Activated naive CD8-positive, alpha-beta T cell treated with anti-CD3 and anti-CD28 coated beads for 36 hours (primary cell): ENCODE data around the gene CENPM. TPM values are rescaled to one million over a fixed set of nuclear protein-coding genes. Genes with fewer than 3 reads are reported as not detected.

ENCODE experiments used
- DNase-seq: peaks from one replicate; pipeline ENCODE4 v3.0.0; 2021
- H3K27ac Mint-ChIP-seq: one replicate; pipeline ENCODE4 v1.8.0; 2022; ENCODE audit warnings: mild to moderate bottlenecking, moderate library complexity, mixed read lengths
- H3K27me3 Mint-ChIP-seq: one replicate; pipeline ENCODE4 v1.8.0; 2022; ENCODE audit warnings: mild to moderate bottlenecking, mixed read lengths
- H3K36me3 Mint-ChIP-seq: one replicate; pipeline ENCODE4 v1.8.0; 2021; ENCODE audit warnings: mild to moderate bottlenecking, mixed read lengths
- H3K4me1 Mint-ChIP-seq: one replicate; pipeline ENCODE4 v1.8.0; 2021; ENCODE audit warnings: mixed read lengths
- H3K4me3 Mint-ChIP-seq: one replicate; pipeline ENCODE4 v1.8.0; 2022; ENCODE audit warnings: mild to moderate bottlenecking, moderate library complexity, mixed read lengths
- H3K9me3 Mint-ChIP-seq: one replicate; pipeline ENCODE4 v1.8.0; 2022; ENCODE audit warnings: mixed read lengths
- total RNA-seq, 2 experiments: library from RNA; stranded (reverse); gene quantifications; one replicate each; pipeline ENCODE4 v1.2.3, GENCODE V29; 2021

CENPM gene, protein sequence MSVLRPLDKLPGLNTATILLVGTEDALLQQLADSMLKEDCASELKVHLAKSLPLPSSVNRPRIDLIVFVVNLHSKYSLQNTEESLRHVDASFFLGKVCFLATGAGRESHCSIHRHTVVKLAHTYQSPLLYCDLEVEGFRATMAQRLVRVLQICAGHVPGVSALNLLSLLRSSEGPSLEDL
- 10 to 100 TPM; 70.5 to 76.5 TPM for total RNA-seq

DNA sequence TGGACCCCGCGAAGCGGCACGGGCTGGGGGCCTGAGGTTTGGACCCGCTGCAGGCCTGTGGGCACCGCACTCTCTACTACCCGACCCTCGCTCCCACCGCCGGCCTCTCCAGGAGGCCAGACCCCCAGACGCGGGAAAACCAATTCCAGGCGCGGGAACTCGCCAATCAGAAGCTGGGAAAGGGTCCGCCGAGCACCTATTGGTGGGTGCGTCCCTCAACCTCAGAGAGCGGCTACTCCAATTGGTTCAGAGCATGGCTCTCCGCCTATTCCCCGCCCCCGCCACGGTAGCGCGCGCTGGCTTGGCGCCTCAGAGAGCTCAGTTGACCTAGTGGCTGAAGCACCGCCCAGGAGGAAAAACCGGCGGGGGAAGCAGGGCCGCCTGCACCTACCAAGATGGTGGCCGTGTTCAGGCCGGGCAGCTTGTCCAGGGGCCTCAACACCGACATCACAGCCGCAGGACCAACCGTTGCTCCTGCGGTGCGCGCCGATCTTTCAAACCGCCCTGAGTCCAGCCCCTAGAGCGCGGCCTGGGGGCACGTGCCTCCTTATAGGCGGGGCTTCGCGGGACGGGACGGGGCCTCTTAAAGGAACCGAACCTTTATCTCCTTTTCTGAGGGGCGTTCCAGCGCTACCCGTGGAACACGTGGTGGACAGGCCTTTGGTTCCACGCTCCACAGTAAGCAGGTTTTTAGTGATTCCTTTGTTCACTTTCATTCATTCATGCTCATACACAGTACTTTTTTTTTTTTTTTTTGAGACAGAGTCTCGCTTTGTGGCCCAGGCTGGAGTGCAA, at the start of gene CENPM:
CENPM (minus strand) TSS at position 524 of the 795 bp plus-strand sequence; CDS start at position 448, 76 bp downstream.
- H3K36me3 Mint-ChIP-seq: peaks cover 38% of the 10 kb centered on the region
- DNase-seq: peak; percentile 95
- H3K27me3 Mint-ChIP-seq: no peaks in the 10 kb centered on the region
- H3K9me3 Mint-ChIP-seq: no peaks in the 10 kb centered on the region
- peak within 1 kb of the TSS; percentile 90 for H3K27ac Mint-ChIP-seq
- peaks cover 50% of the 10 kb centered on the region for H3K4me1 Mint-ChIP-seq
- peak within 1 kb of the TSS; percentile 97 for H3K4me3 Mint-ChIP-seq

DNA sequence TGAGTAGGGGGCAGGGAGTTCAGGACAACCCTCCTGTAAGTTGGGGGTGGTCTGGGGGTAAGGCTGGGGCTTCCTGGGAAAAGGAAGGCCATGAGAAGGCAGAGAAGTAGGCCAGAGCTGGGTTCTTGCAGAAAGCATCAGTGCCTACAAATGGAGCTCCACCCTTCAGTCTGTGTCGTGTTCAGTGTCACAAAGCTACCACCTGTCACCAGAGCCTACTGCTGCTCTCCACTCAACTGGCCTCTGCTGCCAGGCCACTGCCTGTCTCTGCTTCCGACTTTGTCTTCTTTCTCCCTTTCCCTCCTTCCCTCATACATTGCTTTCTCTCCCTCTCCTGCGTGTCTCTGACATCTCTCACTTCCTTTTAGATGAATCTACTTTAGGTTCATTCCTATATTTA, 48.3 kb upstream of the CENPM start:
- DNase-seq: no peak
- Mint-ChIP-seq H3K36me3 (peaks cover 12% of the 10 kb centered on the region), H3K4me3 (no peak overlapping the region), H3K27ac (no peak overlapping the region), H3K4me1 (peaks cover 8% of the 10 kb centered on the region), H3K9me3 (peaks cover 6% of the 10 kb centered on the region), H3K27me3 (no peaks in the 10 kb centered on the region)

DNA sequence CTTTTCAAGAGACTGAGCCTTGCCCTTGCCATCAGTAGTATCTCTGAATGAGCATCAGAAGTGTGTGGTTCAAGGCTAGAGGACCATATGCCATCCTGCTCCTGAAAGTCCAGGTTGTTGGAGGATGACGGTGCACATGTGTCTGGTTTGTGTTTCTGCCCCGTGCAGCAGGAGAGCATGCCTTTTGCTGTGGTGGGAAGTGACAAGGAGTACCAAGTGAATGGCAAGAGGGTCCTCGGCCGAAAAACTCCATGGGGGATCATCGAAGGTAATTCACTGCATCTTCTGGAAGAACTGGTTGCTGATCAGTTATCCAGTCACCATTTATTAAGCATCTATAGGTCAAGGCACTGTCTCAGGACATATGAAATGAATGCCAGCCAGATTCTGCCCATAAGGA, 45.5 kb upstream of the CENPM start:
- Mint-ChIP-seq H3K27me3 (no peaks in the 10 kb centered on the region), H3K4me1 (no peaks in the 10 kb centered on the region), H3K36me3 (no peaks in the 10 kb centered on the region), H3K4me3 (no peak overlapping the region), H3K27ac (no peak overlapping the region), H3K9me3 (no peaks in the 10 kb centered on the region)
- no peak for DNase-seq

DNA sequence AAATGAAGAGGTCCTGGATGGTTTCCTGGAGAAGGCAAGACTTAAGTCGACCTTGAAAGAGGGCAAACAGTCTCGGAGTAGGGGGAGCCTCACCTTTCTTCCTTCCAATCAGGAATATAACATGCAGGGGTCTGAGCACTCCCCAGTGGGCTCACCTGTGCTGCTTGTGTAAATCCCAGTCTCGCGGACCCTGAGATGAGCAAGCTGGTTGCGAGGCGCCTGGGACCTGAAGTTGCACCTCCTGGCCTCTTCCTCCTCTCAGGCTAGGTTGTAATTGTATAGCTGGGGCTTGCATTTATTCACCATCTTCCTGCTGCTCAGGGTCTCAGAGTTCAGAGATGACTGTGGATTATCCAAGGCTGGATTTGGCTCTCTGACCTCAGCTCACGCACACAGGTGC, 44.2 kb upstream of the CENPM start:
- H3K4me1 Mint-ChIP-seq: no peaks in the 10 kb centered on the region
- H3K9me3 Mint-ChIP-seq: no peaks in the 10 kb centered on the region
- no peaks in the 10 kb centered on the region for H3K36me3 Mint-ChIP-seq
- H3K27ac Mint-ChIP-seq: no peak overlapping the region
- DNase-seq: no peak
- no peak overlapping the region for H3K4me3 Mint-ChIP-seq
- no peaks in the 10 kb centered on the region for H3K27me3 Mint-ChIP-seq

DNA sequence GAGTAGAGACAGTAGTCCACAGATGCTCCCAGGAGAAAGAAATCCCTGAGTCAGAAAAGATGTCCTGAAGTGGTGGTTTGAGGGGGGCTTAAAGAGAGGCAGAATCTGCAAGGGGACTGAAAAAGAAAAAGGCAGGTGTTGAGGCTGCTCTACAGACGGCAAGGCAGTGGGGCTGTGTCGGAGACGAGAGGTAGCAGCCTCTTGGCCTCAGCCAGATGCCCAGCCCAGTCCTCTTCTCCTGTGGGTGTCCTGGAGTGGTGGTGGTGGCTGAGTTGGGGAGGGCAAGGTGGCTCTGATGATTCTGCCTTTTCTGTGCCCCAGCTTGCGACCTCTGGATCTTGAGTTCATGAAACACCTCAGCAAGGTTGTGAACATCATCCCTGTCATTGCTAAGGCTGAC, 42.3 kb upstream of the CENPM start:
- H3K36me3 Mint-ChIP-seq: no peaks in the 10 kb centered on the region
- H3K27ac Mint-ChIP-seq: no peak overlapping the region
- H3K4me1 Mint-ChIP-seq: no peaks in the 10 kb centered on the region
- no peaks in the 10 kb centered on the region for H3K27me3 Mint-ChIP-seq
- no peak overlapping the region for H3K4me3 Mint-ChIP-seq
- H3K9me3 Mint-ChIP-seq: no peaks in the 10 kb centered on the region
- no peak for DNase-seq

DNA sequence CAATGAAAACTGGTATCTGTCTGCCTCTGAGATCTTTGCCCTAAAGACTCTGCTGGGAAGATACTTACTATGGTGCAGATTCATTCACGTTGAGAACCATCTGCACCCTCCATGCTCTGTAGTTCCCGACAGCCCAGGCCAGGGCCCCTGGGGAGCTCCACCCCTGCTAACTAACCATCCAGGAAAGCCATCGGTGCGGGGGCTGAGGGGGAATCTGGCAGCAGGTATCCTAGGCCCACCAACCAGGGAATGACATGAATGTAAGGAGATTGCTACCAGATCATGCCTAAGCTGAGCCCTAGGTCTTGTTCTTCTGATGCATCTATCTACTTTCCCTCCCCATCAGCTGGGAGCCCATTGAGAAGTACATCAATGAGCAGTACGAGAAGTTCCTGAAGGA, 40.3 kb upstream of the CENPM start:
- Mint-ChIP-seq H3K4me3 (no peak overlapping the region), H3K36me3 (no peaks in the 10 kb centered on the region), H3K27me3 (no peaks in the 10 kb centered on the region), H3K9me3 (no peaks in the 10 kb centered on the region), H3K4me1 (no peaks in the 10 kb centered on the region), H3K27ac (no peak overlapping the region)
- no peak for DNase-seq

DNA sequence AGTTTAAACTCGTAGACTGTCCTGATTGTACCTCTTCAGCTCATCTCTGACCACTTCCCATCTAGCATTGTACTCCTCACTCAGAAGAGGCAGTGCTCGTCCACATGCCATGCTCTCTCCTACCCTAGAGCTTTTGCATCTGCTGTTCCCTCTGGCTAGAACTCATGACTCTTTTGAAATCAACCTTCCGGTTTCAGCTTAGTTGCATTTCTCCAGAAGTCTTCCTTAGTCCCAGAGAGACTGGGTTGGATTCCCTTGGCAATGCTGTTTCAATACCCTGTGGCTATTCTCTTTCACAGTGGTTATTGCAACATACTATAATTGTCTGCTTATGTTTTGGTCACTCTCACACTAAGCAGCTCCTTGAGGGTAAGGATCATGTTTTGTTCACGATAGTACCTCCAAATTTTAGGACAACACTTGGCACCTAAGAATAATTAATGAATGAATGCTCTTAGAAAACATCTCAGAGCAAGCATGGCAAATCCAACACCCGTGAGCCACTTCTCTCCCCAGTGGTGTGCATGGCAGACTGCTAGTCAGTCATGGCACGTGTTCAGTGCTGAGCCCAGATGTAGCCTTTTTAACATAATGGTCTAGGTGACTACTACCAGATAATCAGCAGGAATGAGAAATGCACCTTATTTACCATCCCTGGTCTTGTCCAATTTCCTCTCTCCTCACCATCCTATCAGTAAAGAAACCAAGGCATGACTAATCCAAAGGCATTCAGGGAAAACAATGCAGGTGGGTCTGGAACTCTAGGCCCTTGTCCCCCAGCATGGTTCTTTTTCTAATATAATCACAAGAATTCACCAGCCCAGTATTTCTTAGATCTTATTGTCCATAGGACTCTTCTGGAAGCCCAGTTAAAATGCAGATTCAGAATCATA, 36.8 kb upstream of the CENPM start:
- H3K27me3 Mint-ChIP-seq: peaks cover 7% of the 10 kb centered on the region
- no peak overlapping the region for H3K4me3 Mint-ChIP-seq
- H3K27ac Mint-ChIP-seq: no peak overlapping the region
- H3K36me3 Mint-ChIP-seq: no peaks in the 10 kb centered on the region
- H3K9me3 Mint-ChIP-seq: no peaks in the 10 kb centered on the region
- no peak for DNase-seq
- no peaks in the 10 kb centered on the region for H3K4me1 Mint-ChIP-seq

DNA sequence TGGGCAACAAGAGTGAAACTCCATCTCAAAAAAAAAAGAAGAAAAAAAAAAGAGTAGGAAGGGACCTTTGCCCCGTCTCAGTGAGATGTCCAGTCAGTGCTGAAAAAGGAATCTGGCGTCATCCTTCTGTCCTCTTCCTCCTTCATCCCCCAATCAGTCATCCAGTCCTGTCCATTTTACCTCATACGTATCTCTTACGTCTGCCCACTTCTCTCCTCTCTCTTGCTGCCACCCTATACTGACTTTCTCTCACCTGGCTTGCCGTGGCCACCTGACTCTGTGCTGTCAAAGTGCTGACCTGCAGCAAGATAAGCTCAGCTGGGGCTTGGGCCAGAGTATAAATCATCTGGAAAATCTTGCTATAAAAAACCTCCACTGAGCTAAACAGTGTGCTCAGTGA, 35.9 kb upstream of the CENPM start:
- no peak overlapping the region for H3K27ac Mint-ChIP-seq
- no peak overlapping the region for H3K4me3 Mint-ChIP-seq
- no peaks in the 10 kb centered on the region for H3K9me3 Mint-ChIP-seq
- H3K4me1 Mint-ChIP-seq: no peaks in the 10 kb centered on the region
- H3K27me3 Mint-ChIP-seq: peaks cover 16% of the 10 kb centered on the region
- H3K36me3 Mint-ChIP-seq: no peaks in the 10 kb centered on the region
- no peak for DNase-seq

DNA sequence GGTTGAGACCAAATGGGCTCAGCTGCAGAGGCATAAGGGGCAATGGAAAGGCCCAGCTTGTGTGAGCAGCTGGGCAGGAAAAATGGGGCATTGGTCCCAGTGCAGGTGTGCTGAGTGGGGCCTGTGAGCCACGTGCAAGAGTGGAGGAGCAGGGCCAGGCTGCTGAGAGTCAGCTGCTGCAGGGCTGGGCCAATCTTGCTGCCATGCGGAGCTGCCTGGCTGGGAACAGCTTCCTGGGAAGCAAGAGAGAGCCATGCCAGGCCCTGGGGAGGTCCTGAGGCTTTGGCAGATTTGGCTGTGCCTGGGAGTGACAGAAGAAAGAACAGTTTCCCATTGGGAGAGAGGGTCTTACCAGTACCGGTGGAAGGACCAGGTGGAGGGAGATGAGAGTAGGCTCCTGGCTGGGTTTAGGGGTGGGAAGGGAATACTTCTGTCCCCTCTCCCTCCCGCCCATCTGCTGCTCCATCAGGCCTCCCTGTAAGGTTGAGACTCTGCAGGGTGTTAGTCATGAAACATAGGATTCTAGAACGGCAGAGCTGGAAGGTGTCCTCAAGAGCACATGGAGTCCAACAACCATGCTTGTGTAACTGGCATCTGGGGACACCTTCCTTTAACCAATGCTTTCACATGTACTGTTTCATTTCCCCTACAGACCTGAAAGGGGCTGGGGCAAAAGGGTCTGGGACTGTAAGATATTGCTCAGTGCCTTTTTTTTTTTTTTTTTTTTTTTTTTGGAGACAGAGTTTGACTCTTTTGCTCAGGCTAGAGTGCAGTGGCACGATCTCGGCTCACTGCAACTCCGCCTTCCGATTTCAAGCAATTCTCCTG, 32.7 kb upstream of the CENPM start:
- H3K4me3 Mint-ChIP-seq: no peak overlapping the region
- peaks cover 41% of the 10 kb centered on the region for H3K27me3 Mint-ChIP-seq
- H3K36me3 Mint-ChIP-seq: peaks cover 1% of the 10 kb centered on the region
- no peak for DNase-seq
- H3K4me1 Mint-ChIP-seq: peaks cover 6% of the 10 kb centered on the region
- no peaks in the 10 kb centered on the region for H3K9me3 Mint-ChIP-seq
- H3K27ac Mint-ChIP-seq: no peak overlapping the region

DNA sequence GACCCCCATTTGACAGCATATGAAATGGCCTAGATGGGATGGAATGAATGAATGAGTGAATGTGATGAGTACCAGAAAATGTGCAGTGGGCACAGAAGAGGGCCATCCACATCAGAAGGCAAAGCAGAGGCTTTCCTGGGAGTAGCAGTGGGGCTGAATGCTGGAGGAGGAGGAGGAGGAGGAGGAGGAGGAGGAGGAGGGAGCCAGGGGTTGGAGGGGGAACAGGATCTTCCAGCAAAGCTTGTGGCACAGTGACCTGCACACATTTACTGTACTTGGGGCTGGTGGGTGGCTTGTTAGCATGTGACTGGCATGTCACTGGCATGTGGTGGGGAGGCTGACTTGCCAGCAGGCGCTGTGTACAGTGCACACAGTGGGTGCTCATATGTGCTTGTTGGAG, 31.8 kb upstream of the CENPM start:
- no peak for DNase-seq
- H3K27me3 Mint-ChIP-seq: peaks cover 48% of the 10 kb centered on the region
- no peaks in the 10 kb centered on the region for H3K9me3 Mint-ChIP-seq
- H3K36me3 Mint-ChIP-seq: peaks cover 1% of the 10 kb centered on the region
- H3K4me1 Mint-ChIP-seq: peaks cover 6% of the 10 kb centered on the region
- no peak overlapping the region for H3K27ac Mint-ChIP-seq
- H3K4me3 Mint-ChIP-seq: no peak overlapping the region

DNA sequence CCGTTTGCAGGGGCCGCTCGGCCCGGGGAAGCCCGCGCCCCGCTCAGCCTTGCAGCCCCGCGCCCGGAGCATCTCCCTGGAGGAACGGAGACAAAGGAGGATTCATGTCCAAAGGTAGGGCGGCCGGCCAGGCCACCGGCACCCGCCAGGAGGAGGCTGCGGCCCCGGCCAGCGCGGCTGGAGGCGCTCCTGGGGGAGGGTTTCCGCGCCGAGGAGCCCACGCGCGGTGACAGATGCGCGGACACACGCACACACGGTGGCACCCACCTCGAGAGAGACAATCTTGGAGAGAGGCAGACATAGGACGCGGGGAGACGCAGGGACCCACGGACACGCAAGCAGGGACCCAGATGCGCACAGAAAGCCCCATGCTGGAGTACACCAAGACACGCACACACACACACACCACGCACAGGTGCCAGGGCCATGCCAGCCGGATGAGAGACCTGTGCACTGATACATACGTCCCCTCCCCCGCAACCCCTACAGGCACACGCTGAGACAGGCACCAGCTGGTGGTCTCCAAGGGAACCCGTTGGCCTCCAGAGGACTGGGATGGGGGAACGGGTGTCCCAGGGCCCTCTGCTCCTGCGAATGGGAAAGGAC, 30.1 kb upstream of the CENPM start:
- Mint-ChIP-seq H3K27me3 (peaks cover 59% of the 10 kb centered on the region), H3K4me3 (no peak overlapping the region), H3K4me1 (peaks cover 6% of the 10 kb centered on the region), H3K36me3 (peaks cover 1% of the 10 kb centered on the region), H3K27ac (no peak overlapping the region), H3K9me3 (no peaks in the 10 kb centered on the region)
- DNase-seq: peak; percentile 8

DNA sequence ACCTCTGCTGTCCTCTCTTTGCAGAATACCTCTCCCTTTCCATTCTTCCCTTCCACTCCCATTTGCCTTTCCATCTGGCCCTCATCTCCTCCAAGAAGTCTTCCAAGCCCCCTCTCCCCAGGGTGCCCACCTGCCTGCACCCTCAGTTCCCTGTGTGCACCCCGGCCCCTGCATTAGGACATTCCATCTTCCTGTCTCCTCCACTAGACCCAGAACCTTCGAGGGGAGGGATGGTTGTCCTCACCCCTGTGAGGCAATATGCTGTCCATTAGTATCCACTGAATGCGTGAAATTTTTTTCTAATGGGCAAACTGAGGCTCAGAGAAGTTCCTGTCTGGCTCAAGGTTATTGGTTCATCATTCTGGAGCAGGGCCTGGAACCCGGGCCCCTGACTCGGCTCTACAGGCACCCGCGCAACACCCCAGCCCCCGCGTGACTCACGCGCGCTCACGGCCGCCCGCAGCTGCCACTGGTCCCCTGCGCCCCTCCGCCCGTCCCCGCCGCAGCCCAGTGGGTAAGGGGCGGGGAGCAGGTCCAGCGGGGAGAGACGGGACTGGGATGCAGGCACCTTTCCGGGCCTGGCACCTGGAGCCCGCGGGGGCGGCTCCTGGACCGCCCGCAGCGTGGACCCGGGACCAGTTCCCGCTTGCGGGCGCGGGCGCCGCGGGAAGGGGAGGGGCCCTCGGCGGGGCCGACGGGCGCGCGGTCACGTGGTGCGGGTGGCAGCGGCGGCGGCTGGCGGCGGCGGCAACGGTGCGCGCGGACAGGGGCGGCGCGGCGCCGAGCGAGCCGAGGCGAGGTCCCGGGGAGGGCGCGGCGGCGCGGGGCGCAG, 29.3 kb upstream of the CENPM start:
- H3K27me3 Mint-ChIP-seq: peaks cover 61% of the 10 kb centered on the region

DNA sequence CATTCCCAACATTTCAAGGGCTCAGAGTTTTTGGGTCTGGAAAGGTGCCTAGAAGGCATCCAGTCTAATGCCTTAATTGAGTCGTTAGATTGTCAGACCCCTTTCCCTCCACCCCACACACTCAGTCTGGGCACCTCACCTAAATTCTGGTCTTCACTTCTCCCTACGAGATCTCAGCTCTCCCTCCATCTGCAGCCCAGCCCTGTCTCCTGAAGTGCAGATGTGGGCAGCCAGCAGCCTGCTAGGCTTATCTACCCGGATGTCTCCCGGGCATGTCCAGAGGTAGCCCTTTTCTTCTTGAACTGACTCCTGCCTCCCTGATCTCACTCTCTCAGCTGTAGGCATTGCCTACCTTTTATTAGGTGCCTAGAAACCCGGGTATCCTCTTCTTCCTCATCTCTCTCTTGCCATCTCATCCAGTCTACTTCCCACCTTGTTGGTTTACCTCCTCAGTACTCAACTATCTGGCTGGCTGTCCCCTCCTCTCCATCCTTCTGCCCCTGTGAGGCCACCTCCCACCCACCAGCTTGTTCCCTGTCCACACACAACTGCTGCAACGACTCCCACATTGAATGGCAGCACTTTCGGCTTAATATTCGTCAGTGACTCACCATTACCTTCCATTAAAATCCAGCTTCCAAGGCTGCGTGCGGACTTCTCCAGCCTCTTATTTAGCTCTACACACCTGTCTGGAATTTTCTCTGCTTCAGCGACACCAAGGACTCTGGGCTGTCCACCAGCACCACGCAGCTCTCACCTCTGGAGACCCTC, 28.5 kb upstream of the CENPM start:
- Mint-ChIP-seq H3K27ac (no peak overlapping the region), H3K9me3 (no peaks in the 10 kb centered on the region), H3K4me1 (peaks cover 6% of the 10 kb centered on the region), H3K4me3 (peak overlapping the region; percentile 58), H3K27me3 (peaks cover 61% of the 10 kb centered on the region), H3K36me3 (peaks cover 1% of the 10 kb centered on the region)
- no peak for DNase-seq

More for the DNA sequence above, 29.3 kb upstream of the CENPM start:
- H3K36me3 Mint-ChIP-seq: peaks cover 1% of the 10 kb centered on the region
- DNase-seq: peak; percentile 59
- H3K27ac Mint-ChIP-seq: no peak overlapping the region
- H3K9me3 Mint-ChIP-seq: no peaks in the 10 kb centered on the region
- H3K4me3 Mint-ChIP-seq: peak overlapping the region; percentile 58
- peaks cover 6% of the 10 kb centered on the region for H3K4me1 Mint-ChIP-seq
